Measurements from ENCODE around the gene AKT3. TPM values are rescaled to one million over a fixed set of nuclear protein-coding genes. Genes with fewer than 3 reads are reported as not detected.
"Not testable (repeated sequence)": the region's sequence is repeated elsewhere in the genome, so short reads cannot be mapped to it uniquely, and the experiment has no call there.

The AKT3 gene
- total RNA-seq, 1 experiment from 2014 or later: 18.7 TPM

DNA sequence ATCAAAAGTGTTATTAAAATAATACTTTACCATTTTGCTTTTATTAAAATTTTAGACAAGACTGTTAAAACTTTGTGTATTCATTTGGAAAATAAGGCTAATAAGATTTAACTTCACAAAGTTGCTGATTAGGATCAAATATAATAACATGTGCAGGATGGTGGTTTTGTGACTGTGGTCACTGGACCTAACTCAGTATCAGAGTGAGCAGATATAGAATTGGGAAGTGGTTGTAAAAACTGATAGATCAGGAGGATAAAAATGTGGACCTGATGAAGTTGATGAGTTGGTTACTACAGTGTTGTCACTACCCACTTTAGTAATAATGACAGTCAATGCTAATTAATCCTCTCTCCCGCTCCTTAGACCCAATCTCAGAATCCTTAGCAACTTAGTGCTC lies 186.4 kb downstream of the AKT3 start:
- ATAC-seq: no peak
- TF ChIP-seq EZH2phosphoT487 (IDR thresholded peaks at IDR 0.05; ENCODE audit: borderline replicate concordance, low read length): no peak
- TF ChIP-seq, protein P1, sequence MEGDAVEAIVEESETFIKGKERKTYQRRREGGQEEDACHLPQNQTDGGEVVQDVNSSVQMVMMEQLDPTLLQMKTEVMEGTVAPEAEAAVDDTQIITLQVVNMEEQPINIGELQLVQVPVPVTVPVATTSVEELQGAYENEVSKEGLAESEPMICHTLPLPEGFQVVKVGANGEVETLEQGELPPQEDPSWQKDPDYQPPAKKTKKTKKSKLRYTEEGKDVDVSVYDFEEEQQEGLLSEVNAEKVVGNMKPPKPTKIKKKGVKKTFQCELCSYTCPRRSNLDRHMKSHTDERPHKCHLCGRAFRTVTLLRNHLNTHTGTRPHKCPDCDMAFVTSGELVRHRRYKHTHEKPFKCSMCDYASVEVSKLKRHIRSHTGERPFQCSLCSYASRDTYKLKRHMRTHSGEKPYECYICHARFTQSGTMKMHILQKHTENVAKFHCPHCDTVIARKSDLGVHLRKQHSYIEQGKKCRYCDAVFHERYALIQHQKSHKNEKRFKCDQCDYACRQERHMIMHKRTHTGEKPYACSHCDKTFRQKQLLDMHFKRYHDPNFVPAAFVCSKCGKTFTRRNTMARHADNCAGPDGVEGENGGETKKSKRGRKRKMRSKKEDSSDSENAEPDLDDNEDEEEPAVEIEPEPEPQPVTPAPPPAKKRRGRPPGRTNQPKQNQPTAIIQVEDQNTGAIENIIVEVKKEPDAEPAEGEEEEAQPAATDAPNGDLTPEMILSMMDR (conservative IDR thresholded peaks at IDR 0.05; ENCODE audit: low read depth, low read length): no peak
- no peak for TF ChIP-seq EZH2 (IDR thresholded peaks at IDR 0.05; ENCODE audit: low read length, unreplicated experiment)
- CTCF ChIA-PET: no interaction called here
- Histone ChIP-seq H3K27ac (ENCODE audit: low read length) (no peak overlapping the region), H3K9ac (ENCODE audit: low read length) (no peak overlapping the region), H3K4me1 (ENCODE audit: insufficient read depth, low read length) (no peaks in the 10 kb centered on the region), H3F3A (ENCODE audit: low read length, unreplicated experiment) (no peaks in the 10 kb centered on the region), H2AFZ (ENCODE audit: low read length) (no peak overlapping the region), H3K4me3 (ENCODE audit: low read length) (no peak overlapping the region), H3K27me3 (ENCODE audit: low read length) (no peaks in the 10 kb centered on the region), H4K20me1 (ENCODE audit: low read length) (no peaks in the 10 kb centered on the region), H3K9me2 (replicated peaks; ENCODE audit: low read length) (no peaks in the 10 kb centered on the region), H3K79me2 (ENCODE audit: low read length) (no peaks in the 10 kb centered on the region), H3K36me3 (ENCODE audit: low read depth, low read length) (peaks cover 3% of the 10 kb centered on the region; the same call in 1 of the 2 replicates), H3K9me3 (ENCODE audit: low read length) (no peaks in the 10 kb centered on the region), H3K4me2 (ENCODE audit: low read length) (no peak overlapping the region)
- no peak for DNase-seq
- POLR2A ChIA-PET (ENCODE audit: unreplicated experiment): no interaction called here
- no TSS peak for BruUV-seq (replicated peaks)
- intact Hi-C loops (cut with micrococcal nuclease): no loop called here

DNA sequence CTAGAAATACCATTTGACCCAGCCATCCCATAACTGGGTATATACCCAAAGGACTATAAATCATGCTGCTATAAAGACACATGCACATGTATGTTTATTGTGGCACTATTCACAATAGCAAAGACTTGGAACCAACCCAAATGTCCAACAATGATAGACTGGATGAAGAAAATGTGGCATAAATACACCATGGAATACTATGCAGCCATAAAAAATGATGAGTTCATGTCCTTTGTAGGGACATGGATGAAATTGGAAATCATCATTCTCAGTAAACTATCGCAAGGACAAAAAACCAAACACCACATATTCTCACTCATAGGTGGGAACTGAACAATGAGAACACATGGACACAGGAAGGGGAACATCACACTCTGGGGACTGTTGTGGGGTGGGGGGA lies 187.9 kb downstream of the AKT3 start:
- H3K27ac ChIP-seq (ENCODE audit: low read length); CTCF ChIA-PET; intact Hi-C loops (cut with micrococcal nuclease); BruUV-seq (replicated peaks); H2AFZ ChIP-seq (ENCODE audit: low read length); H3K9me3 ChIP-seq (ENCODE audit: low read length); H3K4me3 ChIP-seq (ENCODE audit: low read length); H3K9ac ChIP-seq (ENCODE audit: low read length); DNase-seq; H3K79me2 ChIP-seq (ENCODE audit: low read length); H3K36me3 ChIP-seq (ENCODE audit: low read depth, low read length); H3F3A ChIP-seq (ENCODE audit: low read length, unreplicated experiment); H3K9me2 ChIP-seq (replicated peaks; ENCODE audit: low read length); H3K4me2 ChIP-seq (ENCODE audit: low read length); H4K20me1 ChIP-seq (ENCODE audit: low read length); POLR2A ChIA-PET (ENCODE audit: unreplicated experiment); ATAC-seq; H3K4me1 ChIP-seq (ENCODE audit: insufficient read depth, low read length); H3K27me3 ChIP-seq (ENCODE audit: low read length): not testable (repeated sequence)

DNA sequence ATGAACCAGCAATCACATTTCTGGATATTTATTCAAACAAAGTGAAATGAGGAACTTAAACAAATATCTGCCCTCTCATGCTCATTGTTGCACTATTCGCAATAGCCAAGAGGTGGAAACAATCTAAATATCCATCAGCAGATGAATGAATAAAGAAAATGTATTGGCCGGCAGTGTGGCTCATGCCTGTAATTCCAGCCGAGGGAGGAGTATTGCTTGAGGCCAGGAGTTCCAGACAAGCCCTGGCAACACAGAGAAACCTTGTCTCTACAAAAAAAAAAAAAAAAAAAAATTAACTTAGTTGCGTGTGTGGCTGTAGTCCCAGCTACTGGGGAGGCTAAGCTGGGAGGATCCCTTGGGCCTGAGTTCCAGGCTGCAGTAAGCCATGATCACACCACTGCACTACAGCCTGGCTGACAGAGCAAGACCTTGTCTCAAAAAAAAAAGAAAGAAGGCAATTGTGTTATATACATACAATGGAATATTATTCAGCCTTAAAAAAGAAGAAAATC lies 191.4 kb downstream of the AKT3 start:
- H3K9me3 ChIP-seq (ENCODE audit: low read length): no peaks in the 10 kb centered on the region
- H3K27ac ChIP-seq (ENCODE audit: low read length): no peak overlapping the region
- no peaks in the 10 kb centered on the region for H3K79me2 ChIP-seq (ENCODE audit: low read length)
- no peaks in the 10 kb centered on the region for H4K20me1 ChIP-seq (ENCODE audit: low read length)
- no peak overlapping the region for H3K9ac ChIP-seq (ENCODE audit: low read length)
- no peaks in the 10 kb centered on the region for H3K27me3 ChIP-seq (ENCODE audit: low read length)
- H3K4me1 ChIP-seq (ENCODE audit: insufficient read depth, low read length): no peaks in the 10 kb centered on the region
- no peak for DNase-seq
- H3F3A ChIP-seq (ENCODE audit: low read length, unreplicated experiment): no peaks in the 10 kb centered on the region
- H3K4me3 ChIP-seq (ENCODE audit: low read length): no peak overlapping the region
- intact Hi-C loops (cut with micrococcal nuclease): no loop called here
- H3K4me2 ChIP-seq (ENCODE audit: low read length): no peak overlapping the region
- BruUV-seq (replicated peaks): no TSS peak
- H2AFZ ChIP-seq (ENCODE audit: low read length): no peak overlapping the region
- no peak for TF ChIP-seq EZH2phosphoT487 (IDR thresholded peaks at IDR 0.05; ENCODE audit: borderline replicate concordance, low read length)
- TF ChIP-seq, protein P1 (conservative IDR thresholded peaks at IDR 0.05; ENCODE audit: low read depth, low read length): no peak
- no peak for TF ChIP-seq EZH2 (IDR thresholded peaks at IDR 0.05; ENCODE audit: low read length, unreplicated experiment)
- peaks cover 3% of the 10 kb centered on the region; the same call in 1 of the 2 replicates for H3K36me3 ChIP-seq (ENCODE audit: low read depth, low read length)
- ChIA-PET POLR2A (ENCODE audit: unreplicated experiment) (no interaction called here), CTCF (no interaction called here)
- no peaks in the 10 kb centered on the region for H3K9me2 ChIP-seq (replicated peaks; ENCODE audit: low read length)
- no peak for ATAC-seq
